ENCODE results near the gene PKP2.

PKP2 gene

DNA sequence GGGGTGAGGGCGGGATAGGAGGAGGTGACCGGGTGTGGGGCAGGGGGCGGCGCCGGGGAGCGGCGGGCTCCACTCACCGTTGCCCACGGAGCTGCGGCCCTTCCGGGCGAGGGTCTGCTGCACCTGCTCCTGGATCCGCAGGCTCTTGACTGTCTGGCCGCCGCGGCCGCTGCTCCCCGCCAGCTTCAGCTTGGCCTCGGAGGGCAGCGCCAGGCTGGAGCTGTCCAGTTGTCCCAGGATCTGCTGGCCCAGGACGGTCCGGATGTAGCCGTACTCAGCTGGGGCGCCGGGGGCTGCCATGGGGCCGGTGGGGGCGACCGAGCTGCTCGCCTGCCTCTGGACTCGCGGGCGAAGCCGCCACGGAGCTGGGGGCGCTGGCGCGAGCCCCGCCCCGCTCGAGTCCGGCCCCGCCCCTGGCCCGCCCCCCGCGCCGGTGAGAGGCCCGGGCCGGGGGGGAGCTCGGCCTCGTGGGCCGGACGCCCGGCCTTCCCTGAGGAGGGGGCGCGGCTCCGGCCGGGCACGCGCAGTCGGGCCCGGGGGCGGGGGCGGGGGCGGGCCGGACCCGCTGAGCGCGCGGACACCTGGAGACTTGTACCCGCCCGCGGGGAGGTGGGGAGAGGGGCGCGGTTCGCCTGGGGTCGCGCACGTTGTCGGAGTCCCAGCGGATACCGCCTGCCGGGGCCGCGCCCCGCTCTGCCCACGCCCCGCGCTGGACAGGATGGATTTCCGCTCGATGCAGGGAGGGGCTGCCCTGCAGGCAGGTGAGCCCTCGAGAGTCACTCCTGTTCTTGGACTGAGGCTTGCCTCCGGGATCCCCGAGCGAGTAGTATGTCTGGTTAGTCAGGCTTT lies at the start of gene PKP2:
Gene PKP2, minus strand, starts transcription at position 346 of the 849 bp plus-strand sequence. Its CDS starts 46 bp downstream, at position 300.
- DNase-seq (ENCODE audit: low read depth), result no peak

DNA sequence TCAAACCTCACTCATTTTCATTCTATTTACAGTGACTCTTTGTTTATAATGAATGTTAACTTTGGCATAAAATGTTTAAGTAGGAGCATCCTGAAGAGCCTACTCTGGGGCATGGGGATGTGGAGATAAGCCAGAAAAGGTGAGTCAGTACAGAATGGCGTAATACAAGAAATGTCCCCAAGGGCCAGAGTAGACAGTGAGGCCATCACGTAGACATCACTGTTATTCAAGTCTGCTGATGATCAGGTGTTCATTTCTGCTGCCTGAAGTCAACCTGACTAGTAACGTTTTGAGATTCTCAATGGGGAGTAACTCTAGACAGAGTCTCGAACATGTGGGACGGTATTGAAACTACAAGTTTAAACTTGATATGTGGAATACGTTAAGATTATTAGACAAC lies 47.6 kb upstream of the PKP2 start:
- no peak for DNase-seq (ENCODE audit: low read depth)

DNA sequence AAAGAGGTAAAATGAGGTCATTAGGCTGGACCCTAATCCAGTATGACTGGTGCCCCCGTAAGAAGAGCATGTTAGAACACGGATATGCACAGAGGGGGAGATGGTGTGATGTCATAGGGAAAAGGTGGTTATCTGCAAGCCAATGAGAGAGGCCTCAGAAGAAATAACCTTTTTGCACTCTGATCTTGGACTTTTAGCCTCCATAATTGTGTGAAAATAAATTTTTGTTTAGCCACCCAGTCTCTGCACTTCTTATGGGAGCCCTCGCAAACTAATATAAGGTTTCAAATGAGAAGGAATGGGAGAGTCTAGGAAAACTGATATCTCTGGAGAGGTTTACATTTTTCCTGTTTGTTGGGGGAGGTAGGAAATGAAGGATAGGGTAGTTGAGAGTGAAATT lies 43.2 kb upstream of the PKP2 start:
- DNase-seq (ENCODE audit: low read depth), result no peak

DNA sequence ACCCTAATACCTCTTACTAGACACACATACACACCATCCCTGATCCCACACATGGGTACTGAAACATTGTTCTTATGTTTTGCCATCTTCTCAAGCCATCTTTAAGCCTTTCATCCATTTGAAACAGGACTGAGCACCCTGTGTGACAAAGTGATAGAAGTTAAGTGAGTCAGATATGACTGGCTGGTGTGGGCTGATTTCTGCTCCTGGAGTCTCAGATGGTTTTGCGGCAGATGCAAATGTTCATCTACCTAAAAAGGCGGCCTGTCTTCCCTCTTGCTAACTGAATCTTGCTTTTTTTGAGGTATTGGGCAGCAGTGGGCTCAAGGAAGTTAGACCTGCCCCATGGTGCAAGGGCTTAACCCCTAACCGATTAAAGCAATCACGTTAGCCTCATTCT lies 30.4 kb upstream of the PKP2 start:
- DNase-seq (ENCODE audit: low read depth), result no peak

DNA sequence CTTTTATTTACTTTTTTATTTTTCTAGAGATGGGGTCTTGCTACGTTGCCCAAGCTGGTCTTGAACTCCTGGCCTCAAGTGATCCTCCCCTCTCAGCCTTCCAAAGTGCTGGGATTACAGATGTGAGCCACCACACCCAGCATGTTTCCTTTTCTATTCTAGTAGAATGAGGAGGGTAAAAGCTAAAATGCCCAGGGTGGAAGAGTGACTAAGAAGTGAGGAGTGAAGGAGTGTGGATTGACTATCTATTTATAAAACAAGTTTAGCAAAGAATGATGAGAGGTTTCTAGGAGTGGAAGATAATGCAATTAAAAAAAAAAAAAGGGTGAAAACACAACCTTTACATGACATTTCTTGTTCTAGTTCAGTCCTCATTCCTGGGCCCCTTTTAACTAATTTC lies 29.8 kb upstream of the PKP2 start:
- DNase-seq (ENCODE audit: low read depth), result no peak

DNA sequence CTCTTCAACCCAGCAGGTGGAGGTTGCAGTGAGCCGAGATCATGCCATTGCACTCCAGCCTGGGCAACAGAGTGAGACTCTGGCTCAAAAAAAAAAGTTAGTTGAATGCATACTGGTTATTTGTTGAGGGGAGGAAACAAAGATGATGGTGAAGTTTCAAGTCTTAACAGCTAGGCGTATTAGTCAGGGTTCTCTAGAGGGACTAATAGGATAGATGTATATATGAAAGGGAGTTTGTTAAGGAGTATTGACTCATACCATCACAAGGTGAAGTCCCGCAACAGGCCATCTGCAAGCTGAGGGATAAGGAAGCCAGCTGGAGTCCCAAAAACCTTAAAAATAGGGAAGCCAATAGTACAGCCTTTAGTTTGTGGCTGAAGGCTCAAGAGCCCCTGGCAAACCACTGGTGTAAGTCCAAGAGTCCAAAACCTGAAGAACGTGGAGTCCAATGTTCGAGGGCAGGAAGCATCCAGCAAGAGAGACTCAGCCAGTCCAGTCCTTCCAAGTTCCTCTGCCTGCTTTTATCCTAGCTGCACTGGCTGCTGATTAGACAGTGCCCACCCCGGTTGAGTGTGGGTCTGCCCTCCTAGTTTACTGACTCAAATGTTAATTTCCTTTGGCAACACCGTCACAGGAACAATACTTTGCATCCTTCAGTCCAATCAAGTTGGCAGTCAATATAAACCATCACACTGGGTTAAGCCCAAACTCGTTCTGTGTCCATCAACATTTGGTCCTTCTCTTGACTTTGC lies 26.1 kb upstream of the PKP2 start:
- DNase-seq (ENCODE audit: low read depth), result no peak

DNA sequence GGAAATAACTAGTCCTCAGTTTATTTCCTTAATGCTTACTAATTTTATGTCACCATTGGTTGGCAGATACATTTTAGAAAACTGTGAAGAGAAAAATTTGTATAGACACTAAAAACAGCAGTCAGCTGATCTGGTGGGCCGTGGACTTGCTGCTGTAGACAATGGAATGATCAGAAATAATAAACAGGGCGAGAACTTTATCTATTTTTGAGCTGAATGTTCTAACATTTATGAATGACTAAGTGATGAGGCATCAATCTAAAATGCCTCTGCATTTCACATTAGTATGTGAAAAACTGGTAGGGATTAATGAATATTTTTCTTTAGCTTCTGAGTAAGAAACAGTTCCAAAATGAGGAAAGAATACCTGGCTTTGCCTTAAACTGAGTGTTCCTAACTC lies 24.8 kb upstream of the PKP2 start:
- no peak for DNase-seq (ENCODE audit: low read depth)

DNA sequence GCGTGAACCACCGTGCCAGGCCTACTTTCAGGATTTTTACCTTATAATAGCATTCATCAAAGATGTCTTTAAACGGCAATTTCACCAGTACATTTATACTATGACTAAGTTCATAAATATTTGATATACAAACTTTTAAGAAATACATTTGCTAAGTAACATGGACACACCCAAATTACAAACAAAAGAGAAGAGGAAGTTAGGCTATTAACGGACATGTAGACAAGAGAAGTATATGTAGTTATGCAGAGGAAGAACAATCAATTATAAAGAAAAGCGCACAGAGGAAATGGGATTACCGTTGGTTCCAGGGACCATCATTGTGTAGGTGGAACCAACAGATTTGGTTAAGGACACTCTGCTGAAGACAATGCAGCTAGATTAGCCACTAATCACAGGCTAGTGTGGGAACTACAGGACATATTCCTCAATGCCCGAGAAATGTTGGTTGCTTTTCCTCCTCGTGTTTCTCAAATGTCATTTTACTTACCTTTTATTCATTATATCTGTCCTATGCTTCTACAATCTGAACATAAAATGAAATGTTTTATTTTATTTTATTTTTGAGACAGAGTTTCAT lies 24.0 kb upstream of the PKP2 start:
- DNase-seq (ENCODE audit: low read depth), result no peak

DNA sequence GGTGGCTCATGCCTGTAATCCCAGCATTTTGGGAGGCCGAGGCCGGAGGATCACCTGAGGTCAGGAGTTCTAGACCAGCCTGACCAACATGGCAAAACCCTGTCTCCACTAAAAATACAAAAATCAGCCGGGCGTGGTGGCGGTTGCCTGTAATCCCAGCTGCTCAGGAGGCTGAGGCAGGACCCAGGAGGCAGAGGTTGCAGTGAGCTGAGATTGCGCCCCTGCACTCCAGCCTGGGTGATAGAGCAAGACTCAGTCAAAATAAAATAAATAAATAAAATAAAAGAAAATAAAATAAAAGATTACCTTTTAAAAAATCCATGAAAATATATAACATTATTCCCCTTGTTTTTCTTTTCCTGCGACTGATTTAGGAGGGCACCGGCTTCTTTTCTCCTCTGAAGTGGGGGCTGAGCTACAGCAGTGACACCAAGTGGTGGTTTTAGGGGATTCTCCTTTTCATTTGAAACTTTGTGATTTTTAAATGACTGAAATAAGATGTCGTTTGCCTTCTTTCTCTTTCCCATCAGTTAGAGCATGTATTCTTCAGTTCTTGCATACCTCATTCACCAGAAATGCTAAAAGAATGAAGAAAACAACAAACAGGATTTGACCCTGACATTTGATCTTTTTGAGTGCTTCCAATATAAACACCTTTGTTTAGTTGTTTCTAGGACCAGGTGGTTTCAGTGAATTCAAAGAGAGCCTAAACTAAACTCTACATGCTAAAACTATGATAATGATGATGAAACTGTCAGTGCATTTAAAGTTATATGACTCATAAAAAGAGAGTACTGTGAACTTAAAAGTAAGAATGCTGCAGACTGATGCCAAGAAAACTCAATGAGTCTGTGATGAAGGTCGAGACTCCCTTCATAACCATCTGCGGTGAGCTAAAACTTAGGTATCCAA lies 22.6 kb upstream of the PKP2 start:
- DNase-seq (ENCODE audit: low read depth), result no peak

DNA sequence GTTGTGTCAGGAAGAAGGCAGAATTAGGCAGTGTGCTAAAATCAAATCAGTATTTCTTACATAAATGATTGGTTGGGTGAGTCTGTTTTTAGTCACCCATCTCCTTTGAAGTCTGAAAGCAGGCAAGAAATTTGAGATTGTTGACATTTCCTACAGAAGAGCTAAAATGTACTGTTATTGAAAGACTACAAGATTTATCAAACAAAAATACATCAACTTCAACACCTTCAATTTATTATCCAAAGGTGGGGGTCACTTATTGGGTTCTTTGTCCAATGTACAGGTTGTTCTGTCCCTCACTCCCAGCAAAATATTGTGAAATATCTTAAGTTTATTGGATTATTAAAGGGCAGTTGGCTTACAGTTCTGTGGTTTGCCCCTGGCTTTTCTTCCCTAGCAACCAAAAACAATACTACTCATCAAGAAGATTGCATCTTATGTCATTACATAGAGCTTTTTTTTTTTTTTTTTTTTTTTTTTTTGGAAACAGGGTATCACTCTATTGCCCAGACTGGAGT lies 20.6 kb upstream of the PKP2 start:
- no peak for DNase-seq (ENCODE audit: low read depth)

DNA sequence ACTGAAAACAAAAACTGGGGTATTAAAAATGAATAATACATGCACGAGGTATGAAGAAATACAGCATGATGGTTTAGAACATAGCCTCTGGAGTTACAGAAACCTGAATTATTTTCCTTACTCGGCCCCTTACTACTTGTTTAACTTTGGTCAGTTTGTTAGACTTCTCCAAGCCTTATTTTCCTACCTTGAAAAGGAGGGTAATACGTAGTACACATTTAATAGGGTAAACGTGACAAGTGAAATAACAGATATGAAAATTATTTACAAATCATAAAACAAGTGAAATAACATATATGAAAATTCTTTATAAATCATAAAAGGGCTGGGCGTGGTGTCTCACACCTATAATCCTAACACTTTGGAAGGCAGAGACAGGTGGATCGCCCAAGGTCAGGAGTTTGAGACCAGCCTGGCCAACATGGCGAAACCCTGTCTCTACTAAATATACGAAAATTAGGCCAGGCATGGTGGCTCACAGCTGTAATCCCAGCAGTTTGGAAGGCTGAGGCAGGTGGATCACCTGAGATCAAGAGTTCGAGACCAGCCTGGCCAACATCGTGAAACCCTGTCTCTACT lies 11.4 kb upstream of the PKP2 start:
- DNase-seq (ENCODE audit: low read depth), result no peak

DNA sequence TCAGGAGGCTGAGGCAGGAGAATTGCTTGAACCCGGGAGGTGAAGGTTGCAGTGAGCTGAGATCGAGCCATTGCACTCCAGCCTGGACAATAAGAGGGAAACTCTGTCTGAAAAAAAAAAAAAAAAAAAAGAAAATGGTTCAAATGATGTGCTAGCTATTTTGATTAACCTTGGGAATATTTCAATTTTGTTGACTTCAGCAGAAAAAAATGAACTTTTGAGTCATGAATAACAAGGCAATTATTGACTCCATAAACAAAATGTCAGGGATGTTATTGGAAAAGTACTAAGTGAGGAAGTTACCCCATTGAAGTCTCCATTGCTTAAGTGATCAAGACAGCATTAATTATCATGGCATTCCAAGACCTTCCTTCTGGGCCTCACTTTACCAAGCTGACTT lies 10.6 kb upstream of the PKP2 start:
- no peak for DNase-seq (ENCODE audit: low read depth)

DNA sequence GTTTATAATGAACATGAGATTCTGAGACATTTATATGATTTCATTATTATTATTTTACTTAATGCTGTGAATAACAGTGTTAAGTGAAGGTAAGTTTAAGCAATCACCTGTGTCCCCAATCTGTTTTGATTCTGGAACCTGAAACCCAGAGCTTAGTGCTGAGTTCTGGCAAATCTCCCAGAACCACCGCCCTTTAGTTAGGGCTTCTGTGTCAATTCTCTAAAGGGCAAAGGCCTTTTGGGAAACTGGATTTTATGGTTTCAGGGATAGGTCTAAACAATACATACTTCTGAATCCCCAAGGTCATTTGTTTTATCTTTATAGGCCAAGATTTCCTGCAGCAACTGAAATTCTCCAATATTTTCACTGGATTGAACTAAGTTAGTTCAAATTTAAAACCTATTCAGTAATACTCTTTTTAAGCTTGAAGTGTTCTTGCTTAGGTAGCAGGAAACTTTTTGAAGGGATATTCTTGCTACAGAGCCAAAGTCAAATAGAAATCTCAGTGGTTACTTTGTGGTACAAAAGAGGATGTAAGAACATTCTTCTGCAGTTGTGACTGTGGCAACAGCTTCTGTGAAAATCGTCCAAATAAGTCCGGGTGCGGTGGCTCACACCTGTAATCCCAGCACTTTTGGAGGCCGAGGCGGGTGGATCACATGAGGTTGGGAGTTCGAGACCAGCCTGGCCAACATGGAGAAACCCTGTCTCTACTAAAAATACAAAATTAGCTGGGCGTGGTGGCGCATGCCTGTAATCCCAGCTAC lies 10.0 kb upstream of the PKP2 start:
- no peak for DNase-seq (ENCODE audit: low read depth)

DNA sequence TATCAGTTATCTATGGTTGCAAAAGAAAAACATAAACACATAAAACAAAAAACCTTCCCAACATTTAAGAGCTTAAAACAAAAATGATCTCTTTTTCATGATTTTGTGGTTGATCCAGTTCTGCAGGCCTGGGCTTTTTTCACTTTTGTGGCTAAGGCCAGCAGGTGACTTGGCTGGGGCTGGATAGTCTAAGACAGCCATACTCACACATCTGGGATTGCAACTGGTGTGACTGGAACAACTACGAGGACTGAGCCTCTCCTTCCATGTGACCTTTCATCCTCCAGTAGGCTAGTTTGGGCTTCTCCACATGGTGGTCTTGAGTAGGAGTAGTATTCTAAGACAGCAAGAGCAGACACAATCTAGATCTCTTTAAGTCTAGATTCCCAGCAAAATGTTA lies 7.2 kb upstream of the PKP2 start:
- DNase-seq (ENCODE audit: low read depth), result no peak

DNA sequence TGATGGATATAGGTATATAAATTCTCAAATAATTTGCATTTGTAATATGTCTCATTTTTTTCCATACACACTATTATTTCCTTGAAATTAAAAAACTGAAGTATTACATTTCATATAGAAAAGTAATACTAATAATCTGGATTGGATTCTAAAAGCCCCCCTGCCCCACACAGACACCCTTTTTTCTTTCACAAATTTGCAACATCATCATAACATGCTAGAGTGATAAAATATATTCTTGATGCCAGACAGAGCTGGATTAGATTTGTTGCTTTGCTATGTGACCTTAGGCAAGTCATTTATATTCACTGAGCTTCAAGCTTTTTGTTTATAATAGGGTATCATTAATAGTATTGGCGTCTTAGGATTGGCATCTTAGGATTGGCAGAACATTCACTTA lies 6.7 kb upstream of the PKP2 start:
- no peak for DNase-seq (ENCODE audit: low read depth)

DNA sequence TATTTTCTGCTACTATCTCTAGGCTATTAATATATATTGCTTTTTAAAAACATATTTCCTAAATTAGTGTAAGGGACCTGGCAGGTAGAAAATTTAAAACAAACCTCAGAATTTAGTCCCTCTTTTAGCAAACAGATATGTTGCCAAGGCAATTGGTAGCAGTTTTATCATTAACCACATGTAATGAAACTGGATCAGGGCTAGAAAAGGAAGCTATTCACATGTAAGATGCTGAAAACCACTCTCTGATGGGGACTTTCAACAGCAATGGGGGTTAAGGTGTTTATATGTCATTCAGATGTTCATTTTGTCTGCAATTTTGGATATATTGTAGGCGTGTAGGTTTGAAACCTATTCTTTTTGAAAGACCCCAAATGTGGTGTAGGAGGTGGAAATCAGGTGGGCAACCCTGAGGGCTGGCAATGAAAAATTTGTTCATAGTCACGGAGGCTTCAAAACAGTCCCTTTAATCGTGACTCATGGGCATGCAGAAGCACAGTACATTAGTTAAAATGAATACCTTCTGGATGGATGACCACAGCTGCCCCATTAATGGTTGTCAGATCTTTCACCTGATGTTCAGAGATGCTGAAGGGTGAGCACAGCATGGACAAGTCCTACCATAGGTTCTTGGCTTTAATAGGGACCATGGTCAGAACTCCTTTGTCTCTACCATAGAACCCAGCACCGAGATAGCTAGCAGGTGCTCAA lies 5.9 kb upstream of the PKP2 start:
- DNase-seq (ENCODE audit: low read depth), result no peak

DNA sequence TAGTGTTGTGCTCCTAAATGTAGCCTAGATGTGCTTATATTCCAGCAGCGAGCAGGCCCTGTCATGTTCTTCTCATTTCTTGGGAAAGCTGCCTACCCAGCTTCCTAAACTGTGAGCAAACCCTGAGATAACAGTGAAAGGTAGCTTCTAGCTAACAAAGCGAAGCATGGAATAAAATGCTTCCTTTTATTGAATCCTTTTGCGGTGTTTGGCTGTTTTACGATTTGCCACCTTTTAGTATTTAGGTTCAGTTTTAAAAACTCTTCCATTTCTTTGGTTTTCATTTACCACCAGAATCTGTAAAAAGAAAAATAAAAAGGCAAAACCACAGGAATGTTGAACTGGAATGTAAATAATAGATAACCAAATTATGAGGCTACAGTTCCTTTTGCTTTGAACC lies 5.0 kb upstream of the PKP2 start:
- DNase-seq (ENCODE audit: low read depth), result no peak

DNA sequence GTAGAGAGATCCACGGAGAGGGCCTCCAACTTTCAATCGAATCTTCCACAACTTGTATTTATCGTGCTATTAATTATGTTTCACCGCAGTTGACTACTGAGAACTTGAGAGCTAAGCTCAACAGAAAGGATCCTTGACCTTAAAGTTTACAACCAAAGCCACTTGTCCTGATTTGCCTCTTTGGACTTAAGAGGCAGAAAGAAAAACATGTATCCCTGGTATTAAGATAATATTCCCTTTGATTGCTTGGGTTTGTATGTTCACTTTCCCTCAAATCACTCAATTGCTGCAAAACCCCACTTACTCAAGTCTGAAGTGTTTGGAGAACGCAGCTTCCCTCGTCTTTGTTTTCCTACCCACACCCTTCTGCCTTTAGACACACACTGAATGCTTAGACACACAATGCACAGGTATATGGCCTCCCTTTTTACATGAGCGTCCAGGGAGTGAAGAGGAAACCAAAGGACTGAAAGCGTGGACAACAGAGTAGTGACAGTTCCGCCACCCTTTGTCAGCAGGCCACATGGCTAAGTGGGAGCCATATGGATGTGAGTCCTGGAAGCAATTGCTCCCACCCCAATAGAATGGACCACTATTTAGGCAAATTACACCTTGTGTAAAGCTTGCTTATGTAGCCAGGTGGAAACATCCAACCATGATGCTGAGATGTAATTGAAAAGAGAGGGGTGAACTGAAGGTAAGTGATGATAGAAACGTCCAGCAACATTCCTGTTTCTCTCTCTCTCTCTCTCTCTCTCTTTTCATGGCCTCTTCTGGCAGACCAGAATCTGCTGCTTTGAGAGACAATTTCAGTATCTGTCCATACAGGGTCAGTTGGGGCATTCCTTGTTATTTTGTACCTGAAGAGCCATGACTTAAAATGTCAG lies 1.4 kb upstream of the PKP2 start:
- DNase-seq (ENCODE audit: low read depth), result no peak

DNA sequence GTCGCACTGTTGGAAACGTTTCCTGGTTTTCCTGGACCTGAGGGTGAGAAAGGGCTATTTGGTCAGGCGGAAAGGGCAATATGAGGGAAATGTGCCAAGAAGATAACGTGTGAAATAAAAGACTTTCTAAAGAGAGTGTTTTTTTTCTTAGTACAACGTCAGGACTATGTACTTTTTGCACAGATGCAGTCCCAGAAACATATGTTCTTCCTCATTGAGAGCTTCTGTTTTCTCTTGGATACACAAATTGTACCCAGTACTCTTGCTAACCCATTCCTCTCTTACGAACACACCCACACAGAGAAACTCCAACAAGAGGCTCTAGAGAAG lies 669 bp upstream of the PKP2 start:
- no peak for DNase-seq (ENCODE audit: low read depth)
